OCI-LY7 (cell line): ENCODE results near the gene TMEM225B. TPM values are rescaled to one million over a fixed set of nuclear protein-coding genes. Genes with fewer than 3 reads are reported as not detected.

Experiments
- BruUV-seq: library from RNA; stranded (reverse); fragments of 400-500 nt; replicated peaks from 2 replicates; lab custom pipeline; 2021; lab: Mats Ljungman, UMichigan
- CTCF ChIA-PET: fragments of 300-600 bp; sonication (Branson Sonifier 250); formaldehyde crosslinking; loops from one replicate; lab custom pipeline; 2022; ENCODE audit warnings: antibody characterized with exemption; ENCODE audit not compliant: unreplicated experiment; lab: Charles Lee
- POLR2A ChIA-PET: fragments of 300-600 bp; sonication (Branson Sonifier 250); formaldehyde crosslinking; loops from one replicate; lab custom pipeline; 2022; ENCODE audit warnings: antibody characterized with exemption; lab: Charles Lee
- DNase-seq: peaks from one replicate; pipeline ENCODE4 v3.0.0-alpha.2; 2015; ENCODE audit warnings: low spot score
- H2AFZ ChIP-seq: fragments of 200-600 bp; sonication (generic), shearing (Covaris generic); 2 replicates; pipeline ENCODE4 v1.6.1; 2014; ENCODE audit warnings: mild to moderate bottlenecking, antibody characterized with exemption, low read length, moderate library complexity
- H3K27ac ChIP-seq: fragments of 200-600 bp; sonication (generic); 2 replicates; pipeline ENCODE4 v1.5.1; 2014; ENCODE audit warnings: mixed run types, low read depth, mild to moderate bottlenecking, moderate library complexity, low read length, inconsistent platforms; ENCODE audit not compliant: poor library complexity, severe bottlenecking
- H3K36me3 ChIP-seq: fragments of 200-600 bp; sonication (generic); 2 replicates; pipeline ENCODE4 v1.6.1; 2014; ENCODE audit warnings: mild to moderate bottlenecking, antibody characterized with exemption, low read length, moderate library complexity, mixed read lengths; ENCODE audit not compliant: insufficient read depth
- H3K4me1 ChIP-seq: fragments of 200-600 bp; sonication (generic); 2 replicates; pipeline ENCODE4 v1.5.1; 2014; ENCODE audit warnings: mild to moderate bottlenecking, low read length; ENCODE audit not compliant: insufficient read depth, poor library complexity, severe bottlenecking
- H3K4me2 ChIP-seq: fragments of 200-600 bp; sonication (generic); 2 replicates; pipeline ENCODE4 v1.6.1; 2014; ENCODE audit warnings: mild to moderate bottlenecking, low read length
- H3K4me3 ChIP-seq: fragments of 200-600 bp; sonication (generic); 2 replicates; pipeline ENCODE4 v1.5.1; 2014; ENCODE audit warnings: mild to moderate bottlenecking, low read depth, low read length; ENCODE audit not compliant: poor library complexity, severe bottlenecking
- H3K79me2 ChIP-seq: fragments of 200-600 bp; sonication (generic); 2 replicates; pipeline ENCODE4 v1.6.1; 2016; ENCODE audit warnings: low read depth, mild to moderate bottlenecking, low read length, moderate library complexity, mixed read lengths; ENCODE audit not compliant: insufficient read depth
- H3K9me2 ChIP-seq: fragments of 200-600 bp; sonication (generic); 2 replicates; pipeline ENCODE4 v1.6.1; 2016; ENCODE audit warnings: mild to moderate bottlenecking, low read length, mixed read lengths; ENCODE audit not compliant: insufficient read depth
- H3K9me3 ChIP-seq: fragments of 200-600 bp; sonication (generic); 2 replicates; pipeline ENCODE4 v1.6.1; 2014; ENCODE audit warnings: mild to moderate bottlenecking, mixed run types, low read length, mixed read lengths
- H4K20me1 ChIP-seq: fragments of 200-600 bp; sonication (generic); 2 replicates; pipeline ENCODE4 v1.6.1; 2014; ENCODE audit warnings: mild to moderate bottlenecking, antibody characterized with exemption, low read length, moderate library complexity, mixed read lengths; ENCODE audit not compliant: insufficient read depth
- CTCF ChIP-seq: fragments of 200-600 bp; sonication (generic); conservative IDR thresholded peaks from 2 replicates; pipeline ENCODE4 v1.5.1; 2014; ENCODE audit warnings: mild to moderate bottlenecking, antibody characterized with exemption, low read length, moderate library complexity, mixed read lengths
- EZH2phosphoT487 ChIP-seq: fragments of 200-600 bp; sonication (generic); IDR thresholded peaks from 2 replicates; pipeline ENCODE4 v1.6.1; 2018; ENCODE audit warnings: low read depth, borderline replicate concordance, mild to moderate bottlenecking, mixed run types, antibody characterized with exemption, low read length, moderate library complexity, mixed read lengths
- intact Hi-C: fragments of 100-400 bp; cut with micrococcal nuclease; formaldehyde crosslinking; loops from one replicate; pipeline ENCODE4 v1.10.0; 2022; ENCODE audit not compliant: unreplicated experiment
- total RNA-seq, 2 experiments: library from RNA; depleted of rRNA in 1 of 2; stranded (reverse); fragments of >200 nt in 1 of 2; shearing (Covaris generic) in 1 of 2; gene quantifications; 2 replicates each; pipeline ENCODE4 v1.2.3, GENCODE V29; 2014 to 2022

The TMEM225B gene
- total RNA-seq, 2 experiments from 2014 or later = 2.4 TPM

- intact Hi-C loops = no loop called here
- no peak for TF ChIP-seq CTCF
- H3K36me3 ChIP-seq = peaks cover 46% of the 10 kb centered on the region
- H3K4me2 ChIP-seq = no peak overlapping the region
- no peak overlapping the region for H2AFZ ChIP-seq
- H4K20me1 ChIP-seq = 0 out of 2 replicates have a peak, but pooled peaks cover 5% of the 10 kb centered on the region
- peaks cover 60% of the 10 kb centered on the region for H3K79me2 ChIP-seq
- ChIA-PET POLR2A (no interaction called here), CTCF (no interaction called here)
- peaks cover 28% of the 10 kb centered on the region for H3K4me1 ChIP-seq
- H3K4me3 ChIP-seq = no peak overlapping the region
- no peaks in the 10 kb centered on the region for H3K9me2 ChIP-seq
- no peaks in the 10 kb centered on the region for H3K9me3 ChIP-seq
- H3K27ac ChIP-seq = no peak overlapping the region
- BruUV-seq = no TSS peak
- no peak for DNase-seq
These were observed 43.1 kb upstream of the TMEM225B start for GRCh38 chr7:99554939-99555338.

DNA sequence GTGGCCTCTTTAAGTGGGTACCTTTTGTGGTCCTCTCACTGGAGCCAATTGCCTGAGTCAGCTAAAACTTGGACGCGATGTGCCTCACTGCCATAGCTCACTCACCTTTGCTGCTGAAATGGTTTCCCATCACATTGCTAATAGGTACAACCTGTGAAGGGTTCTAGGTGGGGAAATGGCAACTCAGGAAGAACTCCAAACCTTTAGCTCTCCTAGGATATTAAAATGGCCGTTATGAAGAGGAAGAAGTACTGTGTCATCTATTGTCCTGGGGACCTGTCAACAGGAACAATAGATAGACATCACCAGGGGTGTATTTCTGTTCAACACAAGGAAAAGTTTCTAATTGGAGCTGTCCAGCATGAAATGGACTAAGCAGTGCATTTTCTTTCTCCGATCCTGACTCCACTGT, 40.9 kb upstream of the TMEM225B start:
- Histone ChIP-seq H3K9me3 (no peaks in the 10 kb centered on the region), H2AFZ (no peak overlapping the region), H3K4me3 (peak overlapping the region; percentile 97), H3K4me2 (peak overlapping the region; percentile 82), H4K20me1 (0 out of 2 replicates have a peak, but pooled peaks cover 14% of the 10 kb centered on the region), H3K27ac (peak overlapping the region; percentile 79), H3K4me1 (peaks cover 29% of the 10 kb centered on the region), H3K9me2 (no peaks in the 10 kb centered on the region), H3K36me3 (peaks cover 68% of the 10 kb centered on the region), H3K79me2 (peaks cover 65% of the 10 kb centered on the region)
- ChIA-PET CTCF (no interaction called here), POLR2A (interaction anchor here (0.6 to 2.3 kb wide), 6 partner anchors 45 to 1591 kb away, joined by 3 to 20 read pairs (median 4); partner anchors contain the start of genes ATP5MF, BUD31, PDAP1 and ZKSCAN5)
- no TSS peak for BruUV-seq
- intact Hi-C loops = no loop called here
- peak; percentile 7 for DNase-seq
- TF ChIP-seq CTCF = no peak
- no peak for TF ChIP-seq EZH2phosphoT487

GRCh38 chr7:99557940-99558305, 40.1 kb upstream of the TMEM225B start:
- intact Hi-C loops = loop anchor here (1.0 to 2.0 kb wide), 2 partner anchors 53 to 86 kb away; partner anchors contain the start of genes ZKSCAN5 and ZNF789
- TF ChIP-seq CTCF (no peak), EZH2phosphoT487 (no peak)
- Histone ChIP-seq H3K27ac (peak overlapping the region; percentile 79), H3K4me2 (peak overlapping the region; percentile 82), H3K9me2 (no peaks in the 10 kb centered on the region), H3K79me2 (peaks cover 65% of the 10 kb centered on the region), H3K36me3 (peaks cover 75% of the 10 kb centered on the region), H3K9me3 (no peaks in the 10 kb centered on the region), H2AFZ (peak overlapping the region; percentile 74), H3K4me1 (peaks cover 23% of the 10 kb centered on the region), H3K4me3 (peak overlapping the region; percentile 97), H4K20me1 (0 out of 2 replicates have a peak, but pooled peaks cover 14% of the 10 kb centered on the region)
- POLR2A ChIA-PET = interaction anchor here (0.8 to 2.3 kb wide), 6 partner anchors 34 to 149 kb away, joined by 3 to 20 read pairs (median 3); partner anchors contain the start of genes ATP5MF, BUD31, PDAP1 and ZKSCAN5
- CTCF ChIA-PET = no interaction called here
- BruUV-seq = no TSS peak
- DNase-seq = peak; percentile 19
